ENCODE measurements around the gene NEDD4L. TPM values are rescaled to one million over a fixed set of nuclear protein-coding genes. Genes with fewer than 3 reads are reported as not detected.

The NEDD4L gene
- total and polyA plus RNA-seq, 12 donors = 17.8 to 110 (median 37.6) TPM

- TF ChIP-seq CTCF (IDR thresholded peaks at IDR 0.05) (no peak), POLR2A (IDR thresholded peaks at IDR 0.05) (no peak)
- no peaks in the 10 kb centered on the region for H3K27me3 ChIP-seq
- no peaks in the 10 kb centered on the region for H3K36me3 ChIP-seq (replicated peaks in 1 of 2)
- no peak for DNase-seq
- H3K4me3 ChIP-seq = no peak overlapping the region
- 94 to 97% (median 96%) methylated on average over 8 of the region's 8 CpGs for WGBS, 4 donors
- intact Hi-C loops (cut with DNase I) = no loop called here
- no peaks in the 10 kb centered on the region for H3K4me1 ChIP-seq (replicated peaks in 1 of 2)
- H3K9me3 ChIP-seq (replicated peaks in 1 of 3) = no peaks in the 10 kb centered on the region
- no peak overlapping the region for H3K27ac ChIP-seq
Measured at GRCh38 chr18:58355243-58355642, 311.2 kb downstream of the NEDD4L start.

- Histone ChIP-seq H3K4me3 (no peak overlapping the region), H3K4me1 (replicated peaks in 1 of 2) (no peaks in the 10 kb centered on the region), H3K36me3 (replicated peaks in 1 of 2) (no peaks in the 10 kb centered on the region), H3K27me3 (no peaks in the 10 kb centered on the region), H3K27ac (no peak overlapping the region), H3K9me3 (replicated peaks in 1 of 3) (no peaks in the 10 kb centered on the region)
- intact Hi-C loops (cut with DNase I) = no loop called here
- no peak for DNase-seq
- TF ChIP-seq CTCF (IDR thresholded peaks at IDR 0.05) (no peak), POLR2A (IDR thresholded peaks at IDR 0.05) (no peak)
- WGBS, 4 donors = 94 to 98% (median 95%) methylated on average over 3 of the region's 3 CpGs
Measured at GRCh38 chr18:58359218-58359617, 315.2 kb downstream of the NEDD4L start.

- H3K27ac ChIP-seq = no peak overlapping the region
Measured at GRCh38 chr18:58359620-58360019, 315.6 kb downstream of the NEDD4L start.

GRCh38 chr18:58360324-58360723 is 316.3 kb downstream of the NEDD4L start:
- Histone ChIP-seq H3K4me3 (no peak overlapping the region), H3K36me3 (replicated peaks in 1 of 2) (no peaks in the 10 kb centered on the region), H3K9me3 (replicated peaks in 1 of 3) (no peaks in the 10 kb centered on the region), H3K4me1 (replicated peaks in 1 of 2) (no peaks in the 10 kb centered on the region), H3K27me3 (no peaks in the 10 kb centered on the region), H3K27ac (no peak overlapping the region)
- intact Hi-C loops (cut with DNase I) = no loop called here
- 71 to 79% (median 75%) methylated on average over 2 of the region's 2 CpGs for WGBS, 4 donors
- no peak for TF ChIP-seq CTCF (IDR thresholded peaks at IDR 0.05)
- no peak for TF ChIP-seq POLR2A (IDR thresholded peaks at IDR 0.05)
- no peak for DNase-seq

More at GRCh38 chr18:58359620-58360019, 315.6 kb downstream of the NEDD4L start:
- no peaks in the 10 kb centered on the region for H3K36me3 ChIP-seq (replicated peaks in 1 of 2)
- no peak for TF ChIP-seq CTCF (IDR thresholded peaks at IDR 0.05)
- TF ChIP-seq POLR2A (IDR thresholded peaks at IDR 0.05) = no peak
- H3K27me3 ChIP-seq = no peaks in the 10 kb centered on the region
- H3K4me1 ChIP-seq (replicated peaks in 1 of 2) = no peaks in the 10 kb centered on the region
- no peaks in the 10 kb centered on the region for H3K9me3 ChIP-seq (replicated peaks in 1 of 3)
- intact Hi-C loops (cut with DNase I) = no loop called here
- WGBS, 4 donors = 90 to 100% (median 100%) methylated on average over 1 of the region's 1 CpG
- DNase-seq = no peak
- no peak overlapping the region for H3K4me3 ChIP-seq

All from adrenal gland (tissue), 12 donors.